Suprapubic skin (tissue), 4 donors: ENCODE data around the gene NUBP1. TPM values are rescaled to one million over a fixed set of nuclear protein-coding genes. Genes with fewer than 3 reads are reported as not detected.

ENCODE experiments used
- DNase-seq, 2 donors: peaks; one replicate each; pipeline ENCODE4 v3.0.0-alpha.2; 2019; ENCODE audit warnings: low spot score in 2 of 2
- H3K27ac ChIP-seq: fragments of 200-600 bp; sonication (generic); one replicate; pipeline ENCODE4 v1.5.1; 2019
- H3K27me3 ChIP-seq: fragments of 200-600 bp; sonication (generic); one replicate; pipeline ENCODE4 v1.5.1; 2019
- H3K36me3 ChIP-seq: fragments of 200-600 bp; sonication (generic); one replicate; pipeline ENCODE4 v1.5.1; 2019
- H3K4me1 ChIP-seq: fragments of 200-600 bp; sonication (generic); one replicate; pipeline ENCODE4 v1.5.1; 2019
- H3K4me3 ChIP-seq: fragments of 200-600 bp; sonication (generic); one replicate; pipeline ENCODE4 v1.5.1; 2019; ENCODE audit warnings: mild to moderate bottlenecking
- H3K9me3 ChIP-seq: fragments of 200-600 bp; sonication (generic); one replicate; pipeline ENCODE4 v1.5.1; 2019
- EP300 ChIP-seq: sonication (generic); formaldehyde crosslinking; IDR thresholded peaks from one replicate; pipeline ENCODE4 v1.6.1; 2017; ENCODE audit warnings: antibody characterized with exemption
- POLR2A ChIP-seq, 2 donors: fragments of 450-650 bp; IDR thresholded peaks; one replicate each; pipeline ENCODE4 v1.6.1; 2017; ENCODE audit warnings: antibody characterized with exemption in 2 of 2, mild to moderate bottlenecking in 2 of 2, moderate library complexity in 2 of 2
- POLR2AphosphoS5 ChIP-seq, 3 donors: sonication (generic); formaldehyde crosslinking; IDR thresholded peaks; one replicate each; pipeline ENCODE4 v1.6.1; 2017; ENCODE audit warnings: antibody characterized with exemption in 3 of 3
- WGBS: methylation state at CpG from one replicate; pipeline ENCODE4 v1.1.5; 2018; 5-methylcytosine and 5-hydroxymethylcytosine counted together
- total RNA-seq, 4 donors: library from RNA; depleted of rRNA; stranded (reverse); fragments of >200 nt; gene quantifications; one replicate each; pipeline ENCODE4 v1.1.0, GENCODE V29; 2016
- TF ChIP-seq, protein P1 (sequence below), 2 donors: fragments of 200-600 bp in 1 of 2; fragments of 450-650 bp in 1 of 2; sonication (generic) in 1 of 2; IDR thresholded peaks; one replicate each; pipeline ENCODE4 v1.5.1; 2016 to 2019; ENCODE audit warnings: antibody characterized with exemption in 2 of 2, mild to moderate bottlenecking in 1 of 2, moderate library complexity in 1 of 2

The NUBP1 gene
- total RNA-seq, 4 donors from 2014 or later = 12.2 to 19.2 (median 16.3) TPM

GRCh38 chr16:10708969-10709368 is 34.7 kb upstream of the NUBP1 start:
- Histone ChIP-seq H3K4me3 (no peak overlapping the region), H3K27ac (no peak overlapping the region), H3K27me3 (peaks cover 9% of the 10 kb centered on the region), H3K36me3 (no peaks in the 10 kb centered on the region), H3K4me1 (no peaks in the 10 kb centered on the region), H3K9me3 (no peaks in the 10 kb centered on the region)
- TF ChIP-seq POLR2A (IDR thresholded peaks at IDR 0.05) (no peak), EP300 (no peak), POLR2AphosphoS5 (IDR thresholded peaks at IDR 0.05) (no peak)
- TF ChIP-seq, protein P1, sequence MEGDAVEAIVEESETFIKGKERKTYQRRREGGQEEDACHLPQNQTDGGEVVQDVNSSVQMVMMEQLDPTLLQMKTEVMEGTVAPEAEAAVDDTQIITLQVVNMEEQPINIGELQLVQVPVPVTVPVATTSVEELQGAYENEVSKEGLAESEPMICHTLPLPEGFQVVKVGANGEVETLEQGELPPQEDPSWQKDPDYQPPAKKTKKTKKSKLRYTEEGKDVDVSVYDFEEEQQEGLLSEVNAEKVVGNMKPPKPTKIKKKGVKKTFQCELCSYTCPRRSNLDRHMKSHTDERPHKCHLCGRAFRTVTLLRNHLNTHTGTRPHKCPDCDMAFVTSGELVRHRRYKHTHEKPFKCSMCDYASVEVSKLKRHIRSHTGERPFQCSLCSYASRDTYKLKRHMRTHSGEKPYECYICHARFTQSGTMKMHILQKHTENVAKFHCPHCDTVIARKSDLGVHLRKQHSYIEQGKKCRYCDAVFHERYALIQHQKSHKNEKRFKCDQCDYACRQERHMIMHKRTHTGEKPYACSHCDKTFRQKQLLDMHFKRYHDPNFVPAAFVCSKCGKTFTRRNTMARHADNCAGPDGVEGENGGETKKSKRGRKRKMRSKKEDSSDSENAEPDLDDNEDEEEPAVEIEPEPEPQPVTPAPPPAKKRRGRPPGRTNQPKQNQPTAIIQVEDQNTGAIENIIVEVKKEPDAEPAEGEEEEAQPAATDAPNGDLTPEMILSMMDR (IDR thresholded peaks at IDR 0.05) = no peak
- 82% methylated on average over 4 of the region's 4 CpGs for WGBS
- no peak for DNase-seq

DNA sequence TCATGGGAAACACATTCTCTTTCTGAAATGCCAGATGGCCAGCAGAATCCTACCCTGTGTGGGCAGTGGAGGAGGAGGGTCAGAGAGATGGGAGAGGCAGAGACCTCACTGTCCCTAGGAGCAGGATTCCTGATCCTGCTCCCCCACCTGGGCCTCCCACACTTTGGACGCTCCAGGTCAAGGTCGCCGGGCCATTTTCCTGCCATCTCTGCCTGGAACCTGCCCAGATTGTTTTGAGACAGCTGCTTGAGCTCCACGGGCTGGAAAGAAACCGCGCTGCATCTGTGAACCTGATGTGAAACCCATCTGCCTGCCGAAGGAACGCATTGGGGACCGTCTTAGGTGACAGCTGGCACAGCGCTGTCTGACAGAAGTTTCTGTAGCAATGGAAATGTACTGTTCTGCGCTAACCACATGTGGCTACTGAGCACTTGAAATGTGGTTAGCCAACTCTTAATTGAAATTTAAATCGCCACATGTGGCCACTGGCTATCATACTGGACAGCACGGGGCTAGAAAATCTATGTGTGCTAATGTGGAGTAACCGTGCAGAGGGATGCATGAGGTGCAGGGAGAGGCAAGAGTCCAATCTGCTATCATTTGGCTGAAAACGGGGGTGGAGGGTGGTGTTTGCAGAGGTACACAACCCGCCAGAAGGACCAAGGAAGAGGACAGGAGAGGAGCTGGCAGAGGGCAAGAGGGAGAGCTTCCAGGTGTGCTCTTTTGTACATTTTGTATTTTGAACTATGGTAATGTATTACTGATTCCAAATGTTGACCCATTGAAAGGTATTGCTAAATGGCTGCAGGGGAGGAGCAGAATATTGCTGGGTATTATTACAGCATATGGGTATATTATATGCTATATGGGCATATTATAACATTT is 15.4 kb upstream of the NUBP1 start:
- Histone ChIP-seq H3K4me1 (peaks cover 7% of the 10 kb centered on the region), H3K27me3 (no peaks in the 10 kb centered on the region), H3K4me3 (no peak overlapping the region), H3K36me3 (no peaks in the 10 kb centered on the region), H3K9me3 (no peaks in the 10 kb centered on the region), H3K27ac (no peak overlapping the region)
- WGBS = 68% methylated on average over 16 of the region's 16 CpGs
- no peak for DNase-seq
- TF ChIP-seq, protein P1 (IDR thresholded peaks at IDR 0.05) = no peak
- no peak for TF ChIP-seq POLR2A (IDR thresholded peaks at IDR 0.05)
- no peak for TF ChIP-seq EP300
- no peak for TF ChIP-seq POLR2AphosphoS5 (IDR thresholded peaks at IDR 0.05)

DNA sequence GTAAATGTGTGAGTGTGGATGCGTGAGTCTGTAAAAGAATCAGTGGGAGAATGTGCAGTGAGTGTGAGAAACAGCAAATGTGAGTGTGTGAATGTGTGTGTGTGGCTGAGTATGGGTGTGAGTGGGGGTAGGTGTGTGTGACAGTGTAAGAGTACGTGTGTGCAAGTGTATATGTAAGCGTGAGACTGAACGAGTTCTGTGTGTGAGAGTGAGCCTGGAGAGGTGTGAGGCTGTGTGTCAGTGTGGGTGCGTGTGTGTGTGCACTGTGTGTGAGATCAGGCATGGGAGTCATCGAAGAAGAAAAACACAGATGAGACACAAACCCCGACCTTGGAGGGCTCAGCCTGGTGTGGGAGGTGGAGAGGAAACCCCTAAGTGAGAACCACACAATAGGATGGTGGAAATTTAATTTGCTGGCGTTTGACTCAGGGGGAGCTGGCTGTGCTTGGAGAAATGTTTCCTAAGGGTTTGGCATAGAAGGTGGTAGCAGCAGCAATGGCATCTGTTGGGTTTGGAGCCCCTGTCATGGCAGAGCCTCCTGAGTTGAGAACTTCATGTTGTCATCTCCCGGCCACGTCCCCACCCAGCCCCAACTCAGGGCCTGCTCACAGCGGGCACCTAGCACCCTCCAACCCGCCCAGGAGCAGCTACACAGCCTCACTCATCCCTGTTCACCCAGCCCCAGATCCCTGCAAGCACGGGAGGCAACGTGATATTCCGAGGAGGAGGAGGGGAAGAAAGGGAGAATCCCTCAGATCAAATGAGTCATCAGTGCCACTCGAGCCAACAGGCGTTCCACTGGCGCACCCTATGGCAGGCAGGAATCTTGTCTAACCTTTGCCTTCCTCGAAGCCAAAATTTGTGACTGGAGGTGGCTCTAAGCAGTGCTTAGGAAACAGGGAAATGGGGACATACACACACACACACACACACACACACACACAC is 14.3 kb upstream of the NUBP1 start:
- H3K27ac ChIP-seq = no peak overlapping the region
- H3K4me3 ChIP-seq = no peak overlapping the region
- H3K36me3 ChIP-seq = no peaks in the 10 kb centered on the region
- 51% methylated on average over 17 of the region's 19 CpGs for WGBS
- no peaks in the 10 kb centered on the region for H3K9me3 ChIP-seq
- H3K27me3 ChIP-seq = no peaks in the 10 kb centered on the region
- peaks cover 7% of the 10 kb centered on the region for H3K4me1 ChIP-seq
- DNase-seq = no peak
- no peak for TF ChIP-seq EP300
- TF ChIP-seq, protein P1 (IDR thresholded peaks at IDR 0.05) = no peak
- no peak for TF ChIP-seq POLR2AphosphoS5 (IDR thresholded peaks at IDR 0.05)
- no peak for TF ChIP-seq POLR2A (IDR thresholded peaks at IDR 0.05)

GRCh38 chr16:10731790-10732189 is 11.9 kb upstream of the NUBP1 start:
- Histone ChIP-seq H3K4me3 (no peak overlapping the region), H3K27me3 (no peaks in the 10 kb centered on the region), H3K27ac (no peak overlapping the region), H3K36me3 (no peaks in the 10 kb centered on the region), H3K9me3 (no peaks in the 10 kb centered on the region), H3K4me1 (peaks cover 9% of the 10 kb centered on the region)
- TF ChIP-seq POLR2AphosphoS5 (IDR thresholded peaks at IDR 0.05) = no peak
- WGBS = 84% methylated on average over 7 of the region's 7 CpGs
- no peak for DNase-seq

- DNase-seq = no peak
These were observed 6.5 kb upstream of the NUBP1 start for GRCh38 chr16:10737068-10737625.

More at GRCh38 chr16:10737068-10737625, 6.5 kb upstream of the NUBP1 start:
- H3K27me3 ChIP-seq = no peaks in the 10 kb centered on the region
- H3K9me3 ChIP-seq = no peaks in the 10 kb centered on the region
- no peak for TF ChIP-seq EP300
- TF ChIP-seq, protein P1 (IDR thresholded peaks at IDR 0.05) = peak; percentile 86 to 98
- peak overlapping the region; percentile 64 for H3K27ac ChIP-seq
- H3K36me3 ChIP-seq = no peaks in the 10 kb centered on the region
- WGBS = 31% methylated on average over 12 of the region's 12 CpGs
- H3K4me3 ChIP-seq = no peak overlapping the region
- H3K4me1 ChIP-seq = peaks cover 23% of the 10 kb centered on the region
